ENCODE measurements around the gene C10orf71. TPM values are rescaled to one million over a fixed set of nuclear protein-coding genes. Genes with fewer than 3 reads are reported as not detected.

C10orf71 gene, protein sequence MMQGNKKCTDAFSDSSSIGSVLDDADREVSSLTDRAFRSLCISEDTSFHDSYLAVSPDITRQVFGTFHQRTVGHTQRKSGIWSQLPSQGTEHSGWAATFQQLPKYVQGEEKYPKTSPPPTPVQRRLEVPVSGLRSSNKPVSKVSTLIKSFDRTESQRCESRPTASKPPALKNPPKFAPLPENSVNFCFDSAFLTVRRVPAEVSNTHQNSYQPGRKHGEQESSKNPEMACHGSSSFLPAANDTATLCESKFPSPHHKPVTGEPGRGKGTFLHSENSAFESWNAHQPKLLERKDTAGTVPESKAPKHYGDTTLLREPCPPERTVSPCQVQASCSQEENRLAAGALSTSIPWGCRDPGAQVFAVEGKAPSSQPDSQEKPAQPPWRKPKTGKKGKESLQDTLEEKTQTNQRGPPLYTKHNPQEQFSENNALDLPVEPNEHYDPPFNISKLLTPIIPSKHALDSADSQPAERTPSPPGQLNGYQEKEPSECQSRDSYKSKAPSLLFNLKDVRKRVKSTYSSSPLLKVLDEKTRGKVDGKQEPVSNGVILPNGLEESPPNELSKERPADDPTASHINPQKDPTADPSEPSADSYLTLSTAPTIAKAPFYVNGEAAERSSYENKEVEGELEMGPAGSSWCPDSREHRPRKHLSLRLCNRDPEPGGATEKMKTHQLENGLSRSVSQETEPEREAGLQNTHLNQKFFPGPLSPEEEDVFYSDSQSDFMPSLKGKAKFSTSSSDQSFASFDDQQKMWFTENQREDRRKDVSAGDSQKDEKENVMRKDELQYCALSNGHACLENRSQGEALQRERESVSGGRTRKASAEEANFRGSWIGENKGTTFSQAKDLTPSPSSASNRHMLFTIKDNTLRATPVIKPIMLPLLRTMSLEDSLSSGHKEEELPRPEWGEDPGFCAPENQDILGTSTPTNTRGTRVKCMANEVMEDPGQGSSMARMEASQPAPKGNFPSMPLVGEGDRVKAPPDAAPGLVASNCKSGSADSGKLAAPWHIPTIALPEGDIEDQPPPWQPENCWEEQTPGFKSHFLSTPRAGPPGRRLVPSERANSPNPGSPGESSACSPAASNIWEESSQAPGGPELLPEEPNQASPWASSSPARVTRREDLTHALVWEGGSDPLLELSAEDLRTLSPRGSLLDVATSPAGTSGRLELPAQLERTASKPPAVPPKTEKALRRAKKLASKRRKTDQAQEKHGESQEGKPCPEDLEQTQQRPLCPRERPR (N-terminal part only)
- total RNA-seq (2021; ENCODE audit: unreplicated experiment) (not detected), Bru-seq, nascent RNA (not detected), BruChase-seq, experiment 1, labeled RNA remaining after a 6-hour chase (percentile 4 among the genes with signal in this experiment), BruChase-seq, experiment 2, labeled RNA remaining after a 2-hour chase (not detected)
- not detected in 2 replicates for polyA plus RNA-seq (2012)
- long read RNA-seq: 0 reads

DNA sequence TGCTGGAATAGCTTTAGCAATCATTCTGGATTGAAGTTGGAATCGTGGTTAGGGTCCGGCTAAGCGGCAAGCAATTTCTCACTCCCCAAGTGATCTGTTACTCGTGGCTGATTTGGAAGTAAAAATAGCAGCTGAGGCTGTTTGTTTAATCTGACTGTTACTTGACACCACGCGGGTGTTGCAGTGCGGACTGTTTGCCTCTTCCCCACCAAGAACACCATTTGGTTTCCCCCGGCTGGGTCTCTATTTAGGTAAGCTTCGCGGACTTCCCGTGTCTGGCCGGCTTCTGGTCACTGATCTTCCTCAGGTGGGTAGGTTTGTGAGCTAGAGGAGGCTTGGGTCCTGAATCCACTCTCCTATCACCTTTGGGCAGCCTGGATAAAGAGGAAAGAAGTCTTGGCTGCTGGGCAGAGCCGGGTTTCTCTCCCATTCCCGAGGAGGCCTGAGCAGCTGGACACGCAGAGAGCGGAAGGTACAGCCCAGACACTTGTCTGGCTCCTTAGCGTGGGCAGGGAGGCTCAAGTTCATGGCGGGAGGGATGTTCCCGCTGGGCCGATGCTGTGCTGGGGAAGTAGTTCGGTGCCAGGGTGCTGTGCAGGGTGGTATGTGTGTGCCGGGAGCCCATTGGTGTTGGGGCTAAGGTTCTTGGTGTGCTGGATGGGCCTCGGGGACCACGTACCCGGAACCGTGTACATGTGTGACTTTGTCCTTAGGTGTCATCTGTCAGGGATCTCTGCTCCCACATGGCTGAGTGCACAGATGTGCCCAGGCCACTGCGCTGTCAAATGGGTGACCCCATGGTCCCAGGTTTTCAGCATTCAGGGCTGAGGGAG, at the start of gene C10orf71:
Gene C10orf71 (plus strand): TSS at position 188 of the 833 bp plus-strand sequence. CDS start 23,376 bp downstream, outside the sequence.
- BruUV-seq (replicated peaks): no TSS peak
- H3K79me2 ChIP-seq (ENCODE audit: insufficient read depth, low read length): no peaks in the 10 kb centered on the region
- CTCF ChIA-PET: no interaction called here
- POLR2A ChIA-PET: no interaction called here
- ATAC-seq: no peak
- no peak within 1 kb of the TSS for H3K27ac ChIP-seq (ENCODE audit: low read depth, low read length)
- intact Hi-C loops (cut with micrococcal nuclease): no loop called here
- no peaks in the 10 kb centered on the region for H4K20me1 ChIP-seq (ENCODE audit: insufficient read depth)
- no peak within 1 kb of the TSS for H3K9ac ChIP-seq (ENCODE audit: low read length)
- no peak within 1 kb of the TSS for H3K4me3 ChIP-seq (replicated peaks in 1 of 2; ENCODE audit: low read depth in 1 of 2, low read length in 2 of 2)
- DNase-seq (ENCODE audit: low read depth, low spot score): no peak
- RAD21 ChIA-PET (ENCODE audit: low non-redundant PET in 1 of 2, low total read pairs in 2 of 2, uncharacterized antibody in 2 of 2, unreplicated experiment in 2 of 2): no interaction called here
- no peaks in the 10 kb centered on the region for H3K4me1 ChIP-seq (ENCODE audit: control insufficient read depth in 1 of 2, insufficient read depth in 2 of 2, low read length in 2 of 2)
- H3K27me3 ChIP-seq (ENCODE audit: insufficient read depth, low read length): peaks cover 12% of the 10 kb centered on the region
- no peak within 1 kb of the TSS for H3K4me2 ChIP-seq (ENCODE audit: low read length)
- H3K9me2 ChIP-seq (ENCODE audit: insufficient read depth): no peaks in the 10 kb centered on the region
- H3K9me3 ChIP-seq (ENCODE audit: control insufficient read depth in 1 of 2, insufficient read depth in 1 of 2, low read depth in 1 of 2, low read length in 2 of 2): no peaks in the 10 kb centered on the region
- TF ChIP-seq REST (IDR thresholded peaks at IDR 0.05; ENCODE audit: low read depth) (no peak), EZH2 (IDR thresholded peaks at IDR 0.05) (no peak), ZNF274 (IDR thresholded peaks at IDR 0.05; ENCODE audit: low read depth, low read length) (no peak), EGR1 (IDR thresholded peaks at IDR 0.05; ENCODE audit: low read depth) (no peak), CTCF (IDR thresholded peaks at IDR 0.05 in 2 of 3, conservative IDR thresholded peaks at IDR 0.05 in 1 of 3; ENCODE audit: borderline replicate concordance in 1 of 3, insufficient read depth in 1 of 3, low read depth in 2 of 3, low read length in 2 of 3) (no peak), ELF1 (IDR thresholded peaks at IDR 0.05; ENCODE audit: borderline replicate concordance, low read depth) (no peak), CBX3 (IDR thresholded peaks at IDR 0.05; ENCODE audit: low read depth) (no peak), SRF (IDR thresholded peaks at IDR 0.05; ENCODE audit: low read depth) (no peak)
- TF ChIP-seq, protein P1, sequence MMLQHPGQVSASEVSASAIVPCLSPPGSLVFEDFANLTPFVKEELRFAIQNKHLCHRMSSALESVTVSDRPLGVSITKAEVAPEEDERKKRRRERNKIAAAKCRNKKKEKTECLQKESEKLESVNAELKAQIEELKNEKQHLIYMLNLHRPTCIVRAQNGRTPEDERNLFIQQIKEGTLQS (IDR thresholded peaks at IDR 0.05): no peak
- H3K36me3 ChIP-seq (ENCODE audit: control insufficient read depth in 1 of 2, insufficient read depth in 2 of 2, low read length in 2 of 2): no peaks in the 10 kb centered on the region
- H2AFZ ChIP-seq (ENCODE audit: low read depth, low read length, poor library complexity, severe bottlenecking): no peak within 1 kb of the TSS

All from HCT116 (cell line).